Measurements from ENCODE around the gene MYO10. TPM values are rescaled to one million over a fixed set of nuclear protein-coding genes. Genes with fewer than 3 reads are reported as not detected.

The MYO10 gene
- total and polyA plus RNA-seq, 2 of the 8 experiments (the other 6 are each of a cell fraction or from before 2014, with no cell fraction given): 21.5 to 107 TPM

DNA sequence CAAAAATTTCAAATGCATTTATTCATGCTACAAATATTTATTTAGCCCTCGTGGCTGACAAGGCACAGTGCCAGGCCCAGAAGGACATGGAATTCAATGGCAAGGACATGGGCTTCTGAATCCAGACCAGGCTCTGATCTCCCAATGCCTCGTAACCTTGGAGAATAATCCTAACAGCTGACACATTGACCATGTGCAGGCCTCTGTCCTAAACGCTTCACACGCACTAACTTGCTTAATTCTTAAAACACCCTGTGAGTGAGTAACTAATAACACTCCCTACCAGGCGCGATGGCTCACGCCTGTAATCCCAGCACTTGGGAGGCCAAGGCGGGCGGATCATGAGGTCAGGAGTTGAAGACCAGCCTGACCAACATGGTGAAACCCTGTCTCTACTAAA, 33.2 kb downstream of the MYO10 start:
- CTCF ChIA-PET (ENCODE audit: partially characterized antibody): interaction anchor here (0.7 to 3.1 kb wide), 2 partner anchors 71 to 287 kb away, joined by 3 to 9 read pairs; no protein-coding TSS in a partner anchor

More for the DNA sequence above, 33.2 kb downstream of the MYO10 start:
- Histone ChIP-seq H2BK5ac (ENCODE audit: low read depth, low read length) (no peak overlapping the region), H3K27ac (ENCODE audit: low read depth, low read length) (no peak overlapping the region), H2BK20ac (ENCODE audit: low read length) (0 out of 2 replicates have a peak overlapping the region, but pooled peaks have one; percentile 86), H3K9me3 (ENCODE audit: insufficient read depth in 2 of 2, low read depth in 1 of 2, low read length in 1 of 2) (no peaks in the 10 kb centered on the region), H3K4me3 (ENCODE audit: extremely low read depth in 1 of 4, insufficient read depth in 2 of 4, low read depth in 3 of 4, low read length in 4 of 4) (no peak overlapping the region), H3K4ac (replicated peaks; ENCODE audit: insufficient read length, low read depth, low read length) (no peak overlapping the region), H4K20me1 (replicated peaks in 1 of 2; ENCODE audit: control insufficient read depth in 1 of 2, insufficient read depth in 2 of 2, low read length in 2 of 2) (peaks cover 0 to 3% of the 10 kb centered on the region in 2 experiments), H3K79me2 (ENCODE audit: control insufficient read depth in 1 of 2, insufficient read depth in 2 of 2, low read length in 2 of 2) (peaks cover 9 to 71% of the 10 kb centered on the region in 2 experiments; a peak in 3 of 4 replicates), H3K56ac (replicated peaks; ENCODE audit: insufficient read length, low read depth, low read length) (no peak overlapping the region), H3K18ac (ENCODE audit: extremely low read depth, low read length) (no peak overlapping the region), H2BK120ac (replicated peaks; ENCODE audit: low read depth, low read length) (peak overlapping the region; percentile 34), H3K23ac (ENCODE audit: insufficient read length) (no peak overlapping the region), H2AFZ (ENCODE audit: low read length) (no peak overlapping the region), H4K8ac (ENCODE audit: extremely low read depth, insufficient read depth, low read length) (no peak overlapping the region), H3K23me2 (ENCODE audit: low read depth, low read length) (no peaks in the 10 kb centered on the region; the same call in 1 of the 2 replicates), H3K36me3 (ENCODE audit: control insufficient read depth in 2 of 4, insufficient read depth in 4 of 4, low read length in 3 of 4) (no peaks in the 10 kb centered on the region), H3K4me2 (ENCODE audit: insufficient read depth in 1 of 2, low read depth in 2 of 2, low read length in 2 of 2) (no peak overlapping the region), H3K14ac (ENCODE audit: insufficient read length) (no peak overlapping the region), H3K79me1 (ENCODE audit: low read depth, low read length) (peaks cover 9% of the 10 kb centered on the region), H4K5ac (ENCODE audit: insufficient read length, low read depth, low read length) (no peak overlapping the region), H2BK12ac (ENCODE audit: low read depth, low read length) (no peak overlapping the region; the same call in 1 of the 2 replicates), H3K9ac (replicated peaks in 1 of 4; ENCODE audit: extremely low read depth in 1 of 4, low read depth in 3 of 4, low read length in 3 of 4) (no peak overlapping the region), H2BK15ac (ENCODE audit: low read length) (peak overlapping the region; percentile 10; the same call in 1 of the 2 replicates), H4K91ac (replicated peaks; ENCODE audit: insufficient read length, low read length) (peak overlapping the region; percentile 44), H3K4me1 (replicated peaks in 1 of 4; ENCODE audit: control insufficient read depth in 3 of 4, insufficient read depth in 4 of 4, low read length in 3 of 4) (peaks cover 5 to 21% (median 7%) of the 10 kb centered on the region in 4 experiments), H3K27me3 (replicated peaks in 1 of 4; ENCODE audit: control insufficient read depth in 3 of 4, extremely low read depth in 1 of 4, insufficient read depth in 3 of 4, low read length in 3 of 4) (no peaks in the 10 kb centered on the region), H2AK5ac (ENCODE audit: low read depth, low read length) (0 out of 2 replicates have a peak overlapping the region, but pooled peaks have one; percentile 11)
- DNase-seq (ENCODE audit: low read depth in 1 of 2, low spot score in 2 of 2) (no peak), FAIRE-seq (no peak)
- 92% methylated on average over 9 of the region's 9 CpGs; no CpG with 5 or more reads in 1 of the 2 experiments for WGBS, 2 experiments (ENCODE audit: extremely low coverage in 1 of 2, insufficient coverage in 1 of 2, insufficient read length in 1 of 2, insufficient replicate concordance in 2 of 2, low coverage in 1 of 2, low lambda C conversion rate in 2 of 2, missing lambda C conversion rate in 1 of 2)
- no peak for TF ChIP-seq NANOG (IDR thresholded peaks at IDR 0.05; ENCODE audit: insufficient read depth, low read depth, low read length, poor library complexity, severe bottlenecking)
- TF ChIP-seq RFX5 (IDR thresholded peaks at IDR 0.05; ENCODE audit: borderline replicate concordance, low read depth, low read length): no peak
- no peak for TF ChIP-seq CBX8 (IDR thresholded peaks at IDR 0.05; ENCODE audit: borderline replicate concordance, low read depth, low read length)
- no peak for TF ChIP-seq CHD1 (IDR thresholded peaks at IDR 0.05; ENCODE audit: low read depth, low read length)
- TF ChIP-seq, protein P1, sequence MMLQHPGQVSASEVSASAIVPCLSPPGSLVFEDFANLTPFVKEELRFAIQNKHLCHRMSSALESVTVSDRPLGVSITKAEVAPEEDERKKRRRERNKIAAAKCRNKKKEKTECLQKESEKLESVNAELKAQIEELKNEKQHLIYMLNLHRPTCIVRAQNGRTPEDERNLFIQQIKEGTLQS (IDR thresholded peaks at IDR 0.05; ENCODE audit: insufficient read depth, low read depth, low read length): no peak
- no peak for TF ChIP-seq ASH2L (IDR thresholded peaks at IDR 0.05; ENCODE audit: low read length)
- TF ChIP-seq HDAC2 (IDR thresholded peaks at IDR 0.05; ENCODE audit: borderline replicate concordance in 1 of 2, low read depth in 2 of 2, low read length in 2 of 2): no peak
- TF ChIP-seq PHF8 (conservative IDR thresholded peaks at IDR 0.05; ENCODE audit: low read depth, low read length): no peak
- TF ChIP-seq, protein P2, sequence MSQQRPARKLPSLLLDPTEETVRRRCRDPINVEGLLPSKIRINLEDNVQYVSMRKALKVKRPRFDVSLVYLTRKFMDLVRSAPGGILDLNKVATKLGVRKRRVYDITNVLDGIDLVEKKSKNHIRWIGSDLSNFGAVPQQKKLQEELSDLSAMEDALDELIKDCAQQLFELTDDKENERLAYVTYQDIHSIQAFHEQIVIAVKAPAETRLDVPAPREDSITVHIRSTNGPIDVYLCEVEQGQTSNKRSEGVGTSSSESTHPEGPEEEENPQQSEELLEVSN (IDR thresholded peaks at IDR 0.05): no peak
- TF ChIP-seq EP300 (IDR thresholded peaks at IDR 0.05; ENCODE audit: borderline replicate concordance in 1 of 2, low read depth in 2 of 2, low read length in 2 of 2): no peak
- POLR2A ChIA-PET (ENCODE audit: partially characterized antibody): no interaction called here
